GM21723 (cell line): ENCODE measurements around the gene CDX1.
A peak's percentile ranks its signal among the peaks of the same experiment; 100 is the strongest.

Experiments
- ATAC-seq: cut with Tn5 transposase; IDR thresholded peaks from one replicate; pipeline ENCODE4 v1.9.1; 2021; ENCODE audit warnings: mild to moderate bottlenecking, moderate library complexity; ENCODE audit not compliant: unreplicated experiment

CDX1 gene

DNA sequence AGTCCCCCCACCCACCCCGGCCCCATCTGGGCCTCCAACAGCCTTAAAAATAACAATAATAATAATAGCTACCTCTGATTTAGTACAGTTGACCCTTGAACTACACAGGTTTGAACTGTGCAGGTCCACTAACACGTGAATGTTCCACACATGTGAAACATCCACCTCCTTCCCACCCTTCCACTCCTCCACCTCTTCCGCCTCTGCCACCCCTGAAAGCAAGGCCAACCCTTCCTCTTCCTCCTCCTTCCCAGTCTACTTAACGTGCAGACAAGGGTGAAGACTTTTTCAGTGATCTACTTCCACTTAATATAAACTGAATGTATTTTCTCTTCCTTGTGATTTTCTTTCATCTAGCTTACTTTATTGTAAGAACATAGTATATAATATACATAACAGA, 21.7 kb upstream of the CDX1 start:
- ATAC-seq = no peak

DNA sequence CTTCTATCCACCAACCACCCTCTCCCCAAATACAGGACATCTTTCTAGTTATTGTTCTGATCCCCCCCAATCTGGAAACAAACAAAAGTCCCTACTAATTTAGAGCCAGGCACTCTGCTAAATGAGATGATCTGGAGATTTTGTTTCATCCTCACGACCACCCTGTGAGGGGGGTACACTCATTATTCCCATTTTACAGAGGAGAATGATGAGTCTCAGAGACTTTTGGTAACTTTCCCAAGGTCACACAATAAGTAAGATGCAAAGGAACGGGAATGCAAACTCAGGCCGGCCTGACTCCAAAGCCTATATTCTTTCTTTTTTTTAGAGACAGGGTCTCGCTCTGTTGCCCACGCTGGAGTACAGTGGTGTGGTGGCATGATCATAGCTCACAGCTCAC, 20.3 kb upstream of the CDX1 start:
- ATAC-seq = no peak

DNA sequence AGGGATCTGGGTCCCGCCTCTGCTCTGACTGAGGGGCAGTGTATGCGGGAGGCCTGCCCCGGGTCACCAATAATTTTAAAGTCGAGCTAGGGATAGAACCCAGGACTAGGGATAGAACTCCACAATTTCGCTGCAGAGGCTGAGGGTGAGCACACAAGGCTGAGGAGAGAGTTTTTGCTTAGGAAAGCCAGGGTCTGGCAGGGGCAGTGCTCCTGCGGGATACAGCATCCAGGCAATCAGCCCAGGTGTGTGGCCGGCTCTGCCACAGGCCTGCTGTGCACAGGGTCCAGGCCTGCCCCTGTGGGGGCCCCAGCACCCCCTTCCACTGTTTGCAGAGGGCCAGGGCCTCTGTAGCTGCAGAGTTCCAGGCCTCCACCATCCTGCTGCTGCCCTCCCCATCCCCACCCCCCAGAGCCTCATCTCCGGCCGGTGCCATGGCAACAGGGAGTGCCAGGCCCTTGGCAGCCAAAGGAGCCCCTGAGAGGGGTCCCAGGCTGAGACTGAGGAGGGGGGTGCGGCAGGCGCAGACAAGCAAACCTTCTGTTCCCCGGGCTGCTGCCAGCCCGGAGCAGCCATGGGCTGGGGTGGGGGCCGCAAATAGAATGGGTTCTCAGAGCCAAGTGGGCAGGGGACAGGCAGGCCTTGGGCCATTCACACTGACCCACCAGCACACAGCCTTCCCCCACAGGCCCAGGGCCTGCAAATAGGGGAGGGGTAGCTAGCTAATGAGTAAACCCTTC, 19.5 kb upstream of the CDX1 start:
- ATAC-seq = no peak

DNA sequence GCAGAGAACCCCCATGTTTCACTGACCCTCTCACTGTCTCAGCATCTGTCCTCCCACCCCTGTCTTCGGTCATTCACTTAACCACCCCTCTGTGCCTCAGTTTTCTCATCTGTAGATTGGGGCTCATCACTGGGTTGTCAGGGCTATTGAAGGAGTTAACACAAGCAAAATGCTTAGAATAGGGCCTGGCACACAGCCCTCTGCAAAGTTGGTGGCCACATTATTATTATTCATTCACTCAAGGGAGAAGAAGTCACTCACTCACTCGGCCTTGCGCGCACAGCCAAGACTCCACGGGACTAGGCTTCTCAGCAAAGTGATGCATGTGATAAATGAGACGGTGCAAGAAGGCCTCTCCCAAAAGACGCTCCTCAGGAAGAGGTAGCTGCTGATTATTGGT, 18.9 kb upstream of the CDX1 start:
- ATAC-seq = no peak

DNA sequence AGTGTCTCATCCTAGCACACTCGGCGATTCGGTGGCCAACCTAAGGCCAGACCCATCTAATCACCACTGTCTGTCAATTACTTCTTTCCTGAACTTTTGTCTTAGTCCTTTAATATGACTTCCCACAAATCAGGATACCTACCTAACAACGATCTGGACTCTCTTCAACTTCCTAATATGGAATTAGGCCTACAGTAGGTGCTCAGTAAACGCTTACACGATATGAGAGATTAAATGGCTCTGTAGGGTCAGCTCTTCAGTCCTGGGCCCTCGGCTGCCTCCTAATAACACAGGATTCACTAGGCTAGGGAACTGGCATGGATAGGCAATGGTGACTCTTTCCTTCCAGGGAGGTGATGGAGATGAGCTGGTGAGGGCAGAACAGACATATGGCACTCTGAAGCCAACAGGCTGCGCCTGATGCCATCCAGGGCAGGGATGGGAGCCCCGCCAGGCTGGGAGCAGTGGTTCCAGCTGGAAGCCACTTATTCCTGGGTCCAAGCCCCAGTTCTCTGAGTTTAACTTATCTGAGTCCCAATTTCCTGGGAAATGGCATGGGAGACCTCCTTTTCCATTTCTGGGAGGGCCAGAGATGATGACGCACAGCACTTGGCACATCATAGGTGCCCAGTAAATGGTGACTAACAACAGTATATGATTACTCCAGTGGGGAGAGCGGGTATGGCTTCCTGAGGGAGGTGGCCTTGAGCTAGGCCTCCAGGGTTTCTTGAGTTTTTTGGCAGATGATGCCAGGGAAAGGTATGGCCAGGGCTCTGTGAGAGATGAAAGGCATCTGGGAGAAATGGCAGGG, 18.3 kb upstream of the CDX1 start:
- no peak for ATAC-seq

DNA sequence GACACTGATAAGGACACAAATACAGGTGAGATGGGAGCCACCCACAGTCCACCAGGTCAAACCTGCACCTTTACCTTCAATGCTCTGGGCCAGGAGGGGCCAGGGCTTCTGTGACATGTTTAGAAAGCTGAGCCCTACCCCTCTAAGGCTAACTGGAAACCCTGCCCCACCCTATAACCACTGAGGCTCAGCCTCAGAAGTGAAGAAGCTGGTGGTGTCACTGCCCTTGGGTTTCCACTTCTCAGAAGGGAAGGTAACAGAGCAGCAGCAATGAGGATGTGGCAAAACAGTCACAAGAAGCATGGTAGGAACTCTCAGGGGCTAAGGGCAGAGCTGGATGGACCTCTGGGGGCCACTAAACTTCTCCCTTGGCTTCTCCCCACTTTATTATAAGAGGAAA, 17.0 kb upstream of the CDX1 start:
- ATAC-seq = no peak

DNA sequence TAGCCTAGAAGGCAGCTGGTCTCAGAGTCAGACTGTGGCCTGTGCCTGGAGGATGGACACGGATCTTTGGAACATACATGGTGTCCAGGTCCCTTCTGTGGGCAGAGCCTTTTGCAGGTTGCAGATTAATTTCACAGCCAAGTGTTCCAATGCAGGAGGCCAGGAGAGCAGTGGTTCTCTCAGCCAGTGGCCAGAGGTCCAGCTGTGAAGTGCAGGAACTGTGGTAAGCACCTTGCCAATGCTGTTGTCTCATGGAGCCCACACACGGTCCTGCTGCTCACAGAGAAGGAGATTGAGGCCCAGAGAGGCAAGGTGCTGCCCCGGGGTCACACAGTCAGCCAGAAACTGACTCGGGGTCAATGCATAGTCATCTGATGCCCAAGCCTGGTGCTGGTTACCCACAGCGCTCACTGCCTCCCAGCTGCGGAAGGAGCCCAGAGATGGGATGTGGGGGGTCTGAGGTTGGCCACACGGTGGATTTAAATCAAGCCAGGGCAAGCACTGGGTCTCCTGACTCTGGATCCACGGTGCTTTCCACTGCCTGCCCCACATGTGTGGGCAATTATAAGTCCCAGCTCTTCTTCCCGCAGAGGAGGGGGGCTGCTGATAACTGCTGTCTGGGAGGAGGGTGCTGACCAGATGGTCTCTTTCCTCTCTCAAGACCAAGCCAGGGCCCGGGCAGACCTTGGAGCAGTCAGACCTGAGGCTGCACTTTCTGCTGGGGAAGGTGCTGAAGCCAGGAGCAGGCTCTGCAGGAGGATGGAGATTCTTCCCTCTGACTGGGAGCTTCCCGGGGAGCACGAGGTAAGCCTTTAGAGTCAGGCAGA, 13.7 kb upstream of the CDX1 start:
- no peak for ATAC-seq

DNA sequence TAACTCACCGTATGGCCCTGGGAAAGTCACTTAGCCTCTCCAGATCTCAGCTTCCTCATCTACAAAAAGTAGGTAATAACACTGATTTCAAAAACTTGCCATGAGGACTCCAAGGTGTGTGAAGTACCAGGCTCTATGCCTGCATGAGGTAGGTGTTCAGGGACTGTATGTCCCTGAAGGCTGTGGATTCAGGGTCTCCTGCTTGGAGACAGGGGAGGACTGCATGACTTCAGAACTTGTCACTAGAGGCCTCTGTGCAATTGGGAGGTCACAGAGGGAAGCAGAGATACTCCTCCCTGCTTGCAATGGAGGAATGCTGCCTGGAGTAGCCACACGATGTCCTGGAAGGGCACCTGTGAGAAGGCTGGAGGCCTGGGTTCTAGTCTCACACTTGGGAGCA, 13.1 kb upstream of the CDX1 start:
- no peak for ATAC-seq

DNA sequence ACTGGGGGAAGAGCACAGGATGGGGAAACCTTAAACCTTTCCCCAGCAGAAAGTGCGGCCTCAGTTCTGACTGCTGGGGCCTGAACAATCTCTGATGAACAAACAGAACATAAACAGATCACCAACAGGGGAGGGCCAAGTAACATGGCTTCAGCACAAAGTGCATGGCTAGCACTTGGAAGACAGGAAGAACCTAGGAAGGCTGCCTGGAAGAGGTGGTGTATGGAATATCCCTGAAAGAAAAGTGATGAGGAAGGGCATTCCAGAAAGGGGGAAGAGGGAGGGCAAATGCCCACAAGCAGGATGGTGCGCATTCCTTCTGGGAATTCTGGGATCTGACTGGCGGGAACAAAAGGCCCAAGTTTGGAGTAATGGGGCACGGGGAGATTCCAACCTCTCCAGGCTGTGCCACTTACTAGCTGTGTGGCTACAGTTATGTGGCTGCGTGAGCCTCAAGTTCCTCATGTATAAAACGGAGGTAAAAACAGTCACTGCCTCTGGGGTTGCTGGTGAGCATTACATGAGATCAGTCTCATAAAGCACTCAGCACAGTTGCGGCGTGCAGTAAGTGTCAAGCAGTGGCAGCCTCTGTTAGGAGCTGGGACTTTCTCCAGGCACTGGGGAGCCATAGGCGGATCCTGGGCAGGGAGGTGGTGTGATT, 12.5 kb upstream of the CDX1 start:
- ATAC-seq = no peak

DNA sequence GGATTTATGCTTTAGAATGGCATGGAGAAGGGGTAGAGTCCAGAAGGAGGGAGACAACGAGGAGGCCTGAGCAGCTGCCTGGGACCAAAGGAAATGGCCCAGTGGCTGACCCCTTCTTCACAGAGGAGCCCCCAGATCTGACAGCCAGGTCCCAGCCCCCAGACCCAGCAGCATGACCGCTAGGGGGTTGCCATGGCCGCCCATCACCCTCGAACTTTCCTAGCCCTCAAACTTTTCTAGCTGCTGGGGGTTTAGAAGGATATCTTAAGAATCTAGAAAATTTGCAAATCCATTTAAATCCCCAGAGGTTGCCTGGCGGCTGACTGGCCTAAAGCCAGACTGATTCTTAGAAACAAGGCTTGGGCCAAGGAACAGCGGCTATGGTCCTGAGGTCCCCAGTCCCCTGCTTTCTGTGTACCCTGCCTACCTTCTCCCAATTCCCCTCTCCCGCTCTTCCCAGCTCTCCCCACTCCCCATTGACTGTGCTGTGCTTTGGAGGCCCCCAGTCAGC, 11.9 kb upstream of the CDX1 start:
- ATAC-seq = no peak

DNA sequence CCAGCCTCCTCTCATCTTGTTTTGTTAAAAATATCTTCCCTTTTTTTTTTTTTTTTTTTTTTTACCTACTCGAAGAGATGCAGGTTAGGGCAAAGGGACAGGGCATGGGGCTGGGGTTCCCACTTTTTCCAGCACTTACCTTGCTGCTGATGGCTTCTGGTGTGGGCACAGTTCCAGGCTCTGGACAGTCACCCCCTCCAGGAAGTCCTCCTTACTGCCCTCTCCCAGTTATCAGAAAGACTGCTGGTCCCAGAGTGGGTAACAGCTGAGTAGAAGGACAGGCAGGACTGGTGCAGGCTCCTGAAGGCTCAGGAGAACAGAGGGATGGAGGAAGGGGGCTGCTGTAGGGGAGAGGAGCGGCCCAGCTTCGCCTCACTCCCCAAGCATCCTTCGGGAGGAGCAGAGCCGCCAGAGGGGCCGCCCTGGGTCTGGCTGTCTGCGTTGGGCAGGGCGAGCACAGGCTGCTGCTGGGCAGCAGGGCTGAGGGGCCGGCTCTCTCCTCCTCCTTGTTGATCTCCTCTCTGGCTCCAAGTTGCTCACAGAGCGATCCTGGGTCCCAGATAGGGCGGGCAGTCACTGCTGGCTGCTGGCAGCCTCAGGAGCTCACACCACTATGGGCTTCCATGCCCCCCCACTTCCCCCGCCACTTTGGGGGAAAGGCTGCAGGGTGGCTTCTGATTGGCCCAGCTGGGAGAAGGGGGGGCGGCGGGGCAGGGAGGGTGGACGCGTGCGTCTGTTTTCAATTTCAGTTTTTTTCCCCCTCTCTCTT, 11.1 kb upstream of the CDX1 start, which contains the start of gene PDGFRB:
Gene PDGFRB (minus strand): TSS at position 588 of the 769 bp plus-strand sequence. CDS start 18,798 bp downstream, outside the sequence.
- peak; percentile 61 for ATAC-seq

DNA sequence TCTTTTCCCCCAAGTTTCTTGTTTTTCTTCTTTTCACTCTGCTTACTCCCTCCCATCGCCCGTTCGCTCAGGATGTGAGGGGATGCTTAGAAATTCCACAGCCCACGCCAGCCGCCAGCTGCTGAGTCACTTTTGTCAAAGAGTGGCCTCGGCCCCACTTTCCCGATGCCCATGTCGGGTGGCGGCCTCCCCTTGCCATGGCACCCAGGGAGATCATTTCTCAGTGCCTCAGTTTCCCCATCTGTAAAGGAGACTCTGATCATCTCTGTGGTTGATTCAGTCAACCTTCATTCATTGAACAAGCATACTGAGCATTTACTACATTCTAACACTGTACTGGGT, 10.6 kb upstream of the CDX1 start:
- ATAC-seq = no peak

DNA sequence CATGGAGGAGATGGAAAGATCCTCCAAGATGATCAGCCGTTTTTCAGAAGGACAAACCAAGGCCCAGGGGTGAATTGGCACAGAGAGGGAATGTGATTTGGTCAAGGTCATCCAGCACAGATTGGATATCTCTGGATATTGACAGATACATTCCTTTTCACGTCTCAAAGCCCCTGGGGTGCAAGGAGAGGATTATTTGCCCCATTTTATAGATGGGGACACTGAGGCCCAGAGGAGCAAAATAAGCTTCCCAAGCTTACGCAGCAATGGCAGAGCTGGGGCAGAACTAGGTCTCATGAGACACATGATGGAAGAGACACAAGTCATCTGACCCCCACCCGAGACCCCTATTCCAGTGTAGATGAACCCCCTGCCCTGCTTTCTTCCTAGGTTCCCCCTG, 10.0 kb upstream of the CDX1 start:
- ATAC-seq = no peak

DNA sequence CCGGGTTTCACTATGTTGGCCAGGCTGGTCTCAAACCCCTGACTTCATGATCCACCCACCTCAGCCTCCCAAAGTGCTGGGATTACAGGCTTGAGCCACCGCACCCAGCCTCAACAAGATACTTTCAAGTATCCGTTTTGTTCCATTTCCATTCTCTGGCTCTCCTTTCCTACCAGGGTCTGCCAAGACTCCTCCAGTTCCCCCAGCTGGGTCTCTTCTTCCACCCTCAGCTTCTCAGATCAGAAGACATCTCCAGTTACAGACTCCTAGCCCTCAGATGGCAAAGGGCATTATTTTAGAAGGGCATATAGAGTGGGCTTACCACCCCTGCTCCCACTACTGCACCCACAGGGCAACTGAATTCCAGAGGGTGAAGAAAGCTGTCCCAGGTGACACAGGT, 9.4 kb upstream of the CDX1 start:
- no peak for ATAC-seq

DNA sequence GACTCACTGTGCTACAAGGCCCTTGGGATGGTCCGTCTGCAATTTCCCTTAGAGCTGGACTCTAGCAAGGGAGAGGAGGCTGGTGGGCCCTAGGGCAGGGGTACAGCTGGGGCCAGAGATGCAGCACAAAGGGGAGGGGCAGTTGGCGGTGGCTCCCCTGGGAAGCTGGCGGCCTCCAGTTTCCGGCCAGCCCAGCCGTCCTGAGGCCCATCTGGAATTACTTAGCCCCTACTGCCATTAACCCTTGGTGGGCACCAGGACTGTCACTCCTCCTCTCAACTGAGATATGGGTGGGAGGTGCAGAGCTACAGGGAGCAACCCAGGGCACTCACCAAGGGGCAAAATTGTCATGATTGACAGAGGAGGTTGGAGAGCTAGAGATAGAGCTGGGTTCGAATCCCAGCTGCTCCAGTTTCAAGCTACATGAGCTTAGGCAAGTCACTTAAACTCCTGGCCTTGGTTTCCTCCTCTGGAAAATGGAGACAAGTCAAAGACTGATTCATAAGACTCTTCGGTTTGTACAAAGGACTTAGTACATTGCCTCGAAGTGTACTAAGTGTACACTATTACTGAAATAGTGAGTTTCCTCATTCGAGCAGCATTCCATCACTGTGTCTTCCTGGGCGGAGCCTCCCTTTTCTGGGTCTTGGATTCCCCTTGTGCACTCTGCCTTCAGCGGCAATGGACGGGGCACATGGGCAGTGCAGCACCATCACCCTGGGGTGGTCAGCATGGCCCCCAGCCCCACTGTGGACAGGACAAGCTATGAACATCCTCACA, 8.2 kb upstream of the CDX1 start:
- no peak for ATAC-seq

DNA sequence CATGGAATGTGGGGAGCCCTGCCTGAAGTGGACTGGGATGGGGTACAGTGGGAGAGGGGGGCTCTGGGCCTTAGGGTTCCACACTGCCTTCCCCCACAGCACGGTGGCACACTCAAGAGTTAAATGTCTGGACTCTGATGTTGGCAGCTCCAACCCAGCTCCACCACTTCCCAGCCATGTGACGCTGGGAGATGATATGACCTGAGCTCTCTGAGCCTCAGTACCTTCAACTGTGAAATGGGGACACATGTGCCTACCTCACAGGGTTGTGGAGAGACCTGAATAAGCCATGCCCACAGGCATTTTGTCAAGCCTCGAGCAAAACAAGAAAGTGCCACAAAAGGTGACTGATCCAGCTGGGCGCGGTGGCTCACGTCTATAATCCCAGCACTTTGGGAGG, 7.5 kb upstream of the CDX1 start:
- no peak for ATAC-seq

DNA sequence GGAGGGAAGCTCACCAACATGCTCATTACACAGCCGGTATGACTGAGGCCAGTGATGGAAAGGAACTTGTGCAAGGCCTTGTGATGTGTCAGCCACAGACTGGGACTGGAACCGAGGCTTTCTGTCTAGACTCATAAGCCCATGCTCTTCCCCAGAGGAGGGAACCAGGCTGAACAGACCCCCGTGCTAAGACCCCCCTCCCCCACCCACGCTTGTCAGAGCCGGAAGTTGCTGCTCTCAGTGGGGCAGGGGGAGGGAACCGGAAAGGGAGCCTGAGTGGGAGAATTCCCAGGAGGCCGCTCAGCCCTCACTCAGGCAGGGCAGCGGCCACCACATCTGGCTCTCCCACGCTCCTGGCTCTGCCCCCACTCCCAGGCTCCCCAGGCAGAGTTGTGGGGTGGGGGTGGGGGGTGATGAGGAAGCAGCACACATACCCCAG, 6.8 kb upstream of the CDX1 start:
- no peak for ATAC-seq

DNA sequence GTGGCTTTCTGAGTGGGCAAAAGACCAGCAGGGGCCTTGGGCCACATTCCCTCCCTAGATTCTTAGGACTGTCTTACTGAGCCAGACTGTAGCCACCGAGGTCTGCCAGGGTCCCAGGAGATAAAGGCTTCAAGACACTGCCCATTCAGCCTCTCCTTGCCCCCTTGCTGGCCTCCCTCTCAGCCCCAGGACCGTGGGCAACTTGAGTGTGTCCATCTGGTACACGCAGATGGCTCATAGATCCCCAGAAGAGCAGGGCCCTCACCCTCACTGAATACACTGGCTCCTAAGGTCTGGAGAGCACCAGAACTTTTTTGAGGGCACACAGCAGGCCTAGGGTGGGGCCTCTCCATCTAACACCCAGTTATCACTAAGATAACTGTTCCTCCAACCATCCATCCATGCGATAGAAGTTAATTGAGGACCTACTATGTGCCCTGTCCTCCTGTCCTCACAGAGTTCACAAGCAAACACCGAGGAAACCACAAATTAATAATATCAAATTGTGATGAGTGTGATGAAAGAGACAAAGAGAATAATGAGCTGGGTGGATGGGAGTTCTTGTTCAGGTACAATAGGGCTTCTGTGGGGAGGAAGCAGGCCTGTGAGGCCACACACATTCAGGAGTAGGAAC, 6.0 kb upstream of the CDX1 start:
- no peak for ATAC-seq
